H54 (cell line): ENCODE measurements around the gene TAT.

Experiments
- DNase-seq: peaks from one replicate; pipeline ENCODE4 v3.0.0; 2011; ENCODE audit warnings: low spot score, mixed read lengths; ENCODE audit not compliant: insufficient read length
- FAIRE-seq: peaks from 3 replicates; lab custom pipeline; 2011; peaks lifted over from hg19 to GRCh38; lab: Jason Lieb, UNC
- POLR2A ChIP-seq: IDR thresholded peaks from 2 replicates; pipeline ENCODE4 v1.6.1; 2011; ENCODE audit warnings: low read depth, mild to moderate bottlenecking, low read length

The TAT gene

DNA sequence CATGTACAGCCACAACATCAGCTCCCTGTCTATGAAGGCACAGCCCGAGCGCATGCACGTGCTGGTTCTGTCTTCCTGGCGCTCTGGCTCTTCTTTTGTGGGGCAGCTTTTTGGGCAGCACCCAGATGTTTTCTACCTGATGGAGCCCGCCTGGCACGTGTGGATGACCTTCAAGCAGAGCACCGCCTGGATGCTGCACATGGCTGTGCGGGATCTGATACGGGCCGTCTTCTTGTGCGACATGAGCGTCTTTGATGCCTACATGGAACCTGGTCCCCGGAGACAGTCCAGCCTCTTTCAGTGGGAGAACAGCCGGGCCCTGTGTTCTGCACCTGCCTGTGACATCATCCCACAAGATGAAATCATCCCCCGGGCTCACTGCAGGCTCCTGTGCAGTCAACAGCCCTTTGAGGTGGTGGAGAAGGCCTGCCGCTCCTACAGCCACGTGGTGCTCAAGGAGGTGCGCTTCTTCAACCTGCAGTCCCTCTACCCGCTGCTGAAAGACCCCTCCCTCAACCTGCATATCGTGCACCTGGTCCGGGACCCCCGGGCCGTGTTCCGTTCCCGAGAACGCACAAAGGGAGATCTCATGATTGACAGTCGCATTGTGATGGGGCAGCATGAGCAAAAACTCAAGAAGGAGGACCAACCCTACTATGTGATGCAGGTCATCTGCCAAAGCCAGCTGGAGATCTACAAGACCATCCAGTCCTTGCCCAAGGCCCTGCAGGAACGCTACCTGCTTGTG is 40.0 kb downstream of the TAT start:
- FAIRE-seq: no peak
- no peak for TF ChIP-seq POLR2A

DNA sequence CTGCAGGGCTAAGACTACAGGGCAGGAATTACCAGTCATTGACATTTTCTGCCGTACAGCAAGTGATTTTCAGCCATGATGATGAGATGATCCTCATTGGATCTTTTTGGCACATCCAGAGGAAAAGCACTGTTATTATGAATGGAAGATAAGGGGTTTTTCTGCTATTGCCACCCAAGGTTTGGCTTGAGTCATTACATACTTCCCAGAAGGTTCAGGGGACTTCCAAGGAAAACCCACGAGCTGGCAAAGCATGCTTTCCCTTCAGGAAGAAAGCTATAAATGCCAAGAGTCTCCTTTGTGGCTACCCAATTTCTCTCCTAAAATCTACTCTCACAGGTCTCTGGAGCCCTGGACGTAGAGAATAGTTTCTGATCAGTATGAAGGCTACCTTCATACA is 44.5 kb downstream of the TAT start:
- no peak for FAIRE-seq
- no peak for DNase-seq
- TF ChIP-seq POLR2A: no peak

More for the DNA sequence above, 40.0 kb downstream of the TAT start:
- DNase-seq: no peak

DNA sequence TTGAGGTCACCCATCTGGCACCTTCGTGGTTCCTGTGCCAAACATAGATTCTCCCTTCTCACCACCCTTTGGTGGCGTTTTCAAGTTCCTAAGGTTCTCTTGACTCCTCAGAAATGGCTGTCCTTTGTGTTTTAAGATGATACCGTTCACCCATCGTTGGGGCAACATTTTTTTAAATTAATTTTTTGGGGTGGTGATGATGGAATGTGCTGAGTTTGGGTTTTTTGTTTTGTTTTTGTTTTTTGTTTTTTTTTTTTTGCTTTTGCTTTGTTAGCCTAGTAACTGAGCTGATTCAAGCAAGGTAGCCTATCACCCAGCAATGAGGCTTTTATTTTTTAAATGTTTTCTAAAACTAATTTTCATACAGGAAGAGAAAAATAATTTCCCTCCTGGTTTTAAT is 48.0 kb downstream of the TAT start:
- FAIRE-seq: no peak
- no peak for DNase-seq
- no peak for TF ChIP-seq POLR2A

DNA sequence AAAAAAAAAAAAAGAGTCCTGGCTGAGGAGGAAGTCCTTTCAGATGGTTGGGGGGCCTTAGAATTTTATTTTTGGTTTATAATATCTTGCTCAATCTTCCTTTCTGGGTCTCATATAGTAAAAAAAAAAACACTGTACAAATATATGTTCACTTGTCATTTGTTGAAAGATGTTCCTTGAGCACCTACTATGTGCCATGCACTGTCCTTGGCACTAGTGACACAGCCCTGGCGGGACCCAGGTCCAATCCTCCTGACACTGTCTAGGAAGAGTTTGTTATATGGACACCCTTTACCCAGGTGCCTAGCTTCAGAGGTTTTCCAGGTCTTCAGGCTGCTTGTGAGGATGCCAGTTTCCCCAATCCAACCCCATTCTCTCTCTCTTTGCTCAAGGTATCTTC is 48.6 kb downstream of the TAT start:
- DNase-seq: no peak
- TF ChIP-seq POLR2A: no peak
- no peak for FAIRE-seq

DNA sequence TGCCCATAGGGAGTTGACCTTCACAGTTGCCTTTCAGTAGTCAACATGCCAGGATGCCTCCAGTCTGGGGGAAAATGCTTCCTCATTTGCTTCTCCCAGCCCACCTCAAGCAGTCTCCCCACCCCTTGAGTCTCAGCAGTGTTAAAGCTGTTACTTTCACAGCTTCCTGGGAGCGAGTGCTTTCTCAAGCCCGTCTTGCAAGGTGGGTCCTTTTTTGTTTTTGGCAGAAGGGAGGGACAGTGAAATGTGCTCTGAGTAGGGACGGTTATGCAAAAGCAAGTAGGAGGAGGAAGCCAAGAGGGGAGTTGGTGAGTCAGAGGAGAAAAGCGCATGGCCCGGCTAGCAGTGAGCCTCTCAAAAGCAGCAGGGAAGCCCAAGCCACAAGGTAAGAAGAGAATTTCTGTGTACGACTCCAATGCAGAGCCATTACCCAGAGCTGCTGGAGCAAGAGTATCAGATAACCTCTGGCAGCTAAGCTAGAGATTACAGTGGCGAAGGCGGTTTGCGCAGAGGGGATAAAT is 50.7 kb downstream of the TAT start, which contains the start of gene CHST4:
TSS of gene CHST4 (plus strand) at position 316 of the 521 bp plus-strand sequence. CDS start 10,252 bp downstream, outside the sequence.
- TF ChIP-seq POLR2A: no peak
- FAIRE-seq: peak; percentile 96
- DNase-seq: peak; percentile 61

DNA sequence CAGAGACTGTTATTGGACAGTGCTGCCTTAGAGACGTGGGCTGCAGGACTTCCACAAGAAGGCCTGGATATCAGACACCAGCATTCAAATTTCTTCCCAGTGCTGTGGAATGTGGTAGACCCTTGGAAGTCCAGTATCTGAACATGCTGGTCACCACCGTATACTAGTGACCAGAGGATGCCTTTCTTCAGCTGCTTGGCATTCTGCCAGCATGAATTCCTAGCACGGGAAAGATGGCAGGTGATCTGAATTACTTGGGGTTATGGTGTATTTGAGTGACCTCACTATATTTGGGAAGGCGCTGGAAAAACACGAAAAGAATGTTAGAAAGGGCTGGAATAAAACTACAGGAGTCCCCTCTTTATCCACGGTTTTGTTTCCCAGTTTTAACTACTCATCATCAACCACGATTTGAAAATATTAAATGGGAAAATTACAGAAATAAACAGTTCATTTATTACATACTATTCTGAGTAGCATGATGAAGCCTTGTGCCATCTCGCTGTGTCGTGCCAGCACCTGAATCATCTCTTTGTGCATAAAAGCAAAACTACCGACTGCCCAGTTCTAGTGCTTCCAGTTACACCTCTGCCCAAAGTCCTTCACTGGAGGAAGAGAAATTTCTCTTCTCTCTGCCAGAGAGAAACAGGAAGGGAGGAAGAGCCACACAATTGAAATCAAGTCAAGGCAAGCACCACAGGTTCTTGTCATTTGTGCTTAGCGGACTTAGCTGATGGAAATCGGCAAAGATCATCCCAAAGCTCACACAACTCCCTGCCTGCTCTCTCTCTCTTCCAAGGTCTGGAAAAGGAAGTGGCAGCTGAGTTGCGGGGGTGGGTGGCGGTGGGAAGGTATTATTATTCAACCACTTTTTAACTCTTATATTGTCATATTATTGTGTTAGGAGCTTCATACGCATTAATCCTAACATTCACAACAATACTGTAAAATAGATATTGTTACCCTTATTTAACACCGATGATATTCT is 52.0 kb downstream of the TAT start:
- FAIRE-seq (no peak), DNase-seq (no peak)
- TF ChIP-seq POLR2A: no peak

DNA sequence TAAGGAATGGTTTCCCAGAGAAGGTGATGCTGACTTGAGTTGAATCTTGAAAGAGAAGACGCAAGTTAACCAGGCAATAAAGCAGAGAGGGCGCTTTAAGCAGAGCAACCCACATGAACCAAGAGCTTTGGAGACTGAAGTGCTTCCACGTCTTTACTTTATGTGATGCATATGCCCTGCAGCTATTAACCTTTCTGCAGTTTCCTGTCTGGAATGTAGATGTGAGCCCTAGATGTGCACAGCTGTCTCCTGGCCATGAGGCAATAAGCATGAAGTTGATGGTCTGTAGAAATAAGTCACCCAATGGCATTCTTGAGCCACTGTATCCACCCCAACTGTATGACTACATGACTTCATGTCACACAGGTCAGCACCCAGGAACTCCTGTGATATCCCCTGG is 56.3 kb downstream of the TAT start:
- FAIRE-seq (no peak), DNase-seq (no peak)
- TF ChIP-seq POLR2A: no peak
